ENCODE results near the gene AIFM2. TPM values are rescaled to one million over a fixed set of nuclear protein-coding genes. Genes with fewer than 3 reads are reported as not detected.

The AIFM2 gene
- total and polyA plus RNA-seq, 10 of the 15 experiments (the other 5 are each of a cell fraction or from before 2014, with no cell fraction given) = 4.5 to 30.8 (median 15.6) TPM

DNA sequence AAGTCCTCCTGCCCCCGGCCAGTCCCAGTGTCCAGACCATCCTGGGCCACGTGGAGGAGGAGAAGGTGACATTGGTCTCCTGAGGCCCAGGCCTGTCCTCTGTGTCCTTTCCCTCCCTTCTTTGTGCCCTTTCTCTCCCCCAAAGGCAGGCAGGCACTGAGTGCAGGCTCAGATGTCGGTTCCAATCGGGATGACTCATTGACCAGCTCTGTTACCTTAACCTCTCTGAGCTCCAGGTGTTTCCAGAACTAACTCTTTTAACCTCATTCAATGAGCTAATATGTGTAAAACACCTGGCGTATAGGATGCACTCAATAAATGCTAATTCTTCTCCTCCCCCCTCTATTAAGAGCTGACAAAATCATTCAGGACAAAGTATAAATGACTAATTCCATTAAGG lies 54.3 kb downstream of the AIFM2 start:
- no TSS peak for BruUV-seq (replicated peaks)
- no peak for ATAC-seq

DNA sequence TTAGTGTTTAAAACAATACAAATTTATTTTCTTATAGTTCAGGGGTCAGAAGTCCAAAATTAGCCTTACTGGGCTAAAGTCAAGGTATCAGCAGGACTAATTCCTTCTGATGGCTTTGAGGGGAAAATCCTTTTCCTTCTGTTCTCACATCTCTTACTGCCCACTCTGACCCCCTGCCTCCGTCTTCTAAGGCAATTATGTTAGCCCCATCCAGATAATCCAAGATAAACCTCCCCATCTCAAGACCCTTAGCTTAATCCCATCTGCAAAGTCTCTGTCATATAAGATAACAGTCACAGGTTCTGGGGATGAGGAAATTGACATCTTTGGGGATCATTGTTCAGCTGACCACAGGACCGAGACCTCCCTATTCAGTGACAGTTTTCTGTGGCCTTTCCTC lies 57.7 kb downstream of the AIFM2 start:
- H3K4me3 ChIP-seq = no peak overlapping the region
- DNase-seq (ENCODE audit: low read depth, low spot score) = no peak
- no peak overlapping the region for H3K9ac ChIP-seq (ENCODE audit: control insufficient read depth, insufficient read depth, low read length)
- POLR2A ChIA-PET = no interaction called here
- SMC1A ChIA-PET (ENCODE audit: uncharacterized antibody, unreplicated experiment) = no interaction called here
- in situ Hi-C loops (cut with MboI) = no loop called here
- CTCF ChIA-PET = no interaction called here
- H3K9me3 ChIP-seq (replicated peaks; ENCODE audit: control insufficient read depth, insufficient read depth, low read length) = no peaks in the 10 kb centered on the region
- BruUV-seq (replicated peaks) = no TSS peak
- RAD21 ChIA-PET (ENCODE audit: unreplicated experiment) = no interaction called here
- no peaks in the 10 kb centered on the region for H3K4me1 ChIP-seq (ENCODE audit: control insufficient read depth, insufficient read depth, low read length)
- no peaks in the 10 kb centered on the region for H4K20me1 ChIP-seq (ENCODE audit: control insufficient read depth, insufficient read depth)
- H3K36me3 ChIP-seq (ENCODE audit: control insufficient read depth in 2 of 2, insufficient read depth in 2 of 2, low read length in 1 of 2) = no peaks in the 10 kb centered on the region
- H3K27me3 ChIP-seq (replicated peaks in 1 of 2; ENCODE audit: control insufficient read depth in 2 of 2, insufficient read depth in 2 of 2, low read length in 1 of 2) = peaks cover 0 to 2% of the 10 kb centered on the region in 2 experiments; a peak in 3 of 4 replicates
- H3K79me2 ChIP-seq (ENCODE audit: control insufficient read depth, insufficient read depth, low read length) = no peaks in the 10 kb centered on the region
- FAIRE-seq = no peak
- no peak overlapping the region for H3K4me2 ChIP-seq (ENCODE audit: control insufficient read depth, insufficient read depth)
- intact Hi-C loops (cut with micrococcal nuclease; ENCODE audit: unreplicated experiment) = no loop called here
- WGBS (ENCODE audit: insufficient coverage, insufficient replicate concordance, low lambda C conversion rate, missing lambda C conversion rate) = 43% methylated on average over 2 of the region's 2 CpGs
- no peak overlapping the region for H3K27ac ChIP-seq (ENCODE audit: control insufficient read depth, insufficient read depth)
- no peak for ATAC-seq
- no peak overlapping the region for H2AFZ ChIP-seq (ENCODE audit: control insufficient read depth, low read depth, low read length)
- TF ChIP-seq CHD1 (IDR thresholded peaks at IDR 0.05; ENCODE audit: low read depth, low read length) (no peak), ZNF24 (IDR thresholded peaks at IDR 0.05) (no peak), MTA2 (IDR thresholded peaks at IDR 0.05; ENCODE audit: low read depth) (no peak)
- TF ChIP-seq, protein P1, sequence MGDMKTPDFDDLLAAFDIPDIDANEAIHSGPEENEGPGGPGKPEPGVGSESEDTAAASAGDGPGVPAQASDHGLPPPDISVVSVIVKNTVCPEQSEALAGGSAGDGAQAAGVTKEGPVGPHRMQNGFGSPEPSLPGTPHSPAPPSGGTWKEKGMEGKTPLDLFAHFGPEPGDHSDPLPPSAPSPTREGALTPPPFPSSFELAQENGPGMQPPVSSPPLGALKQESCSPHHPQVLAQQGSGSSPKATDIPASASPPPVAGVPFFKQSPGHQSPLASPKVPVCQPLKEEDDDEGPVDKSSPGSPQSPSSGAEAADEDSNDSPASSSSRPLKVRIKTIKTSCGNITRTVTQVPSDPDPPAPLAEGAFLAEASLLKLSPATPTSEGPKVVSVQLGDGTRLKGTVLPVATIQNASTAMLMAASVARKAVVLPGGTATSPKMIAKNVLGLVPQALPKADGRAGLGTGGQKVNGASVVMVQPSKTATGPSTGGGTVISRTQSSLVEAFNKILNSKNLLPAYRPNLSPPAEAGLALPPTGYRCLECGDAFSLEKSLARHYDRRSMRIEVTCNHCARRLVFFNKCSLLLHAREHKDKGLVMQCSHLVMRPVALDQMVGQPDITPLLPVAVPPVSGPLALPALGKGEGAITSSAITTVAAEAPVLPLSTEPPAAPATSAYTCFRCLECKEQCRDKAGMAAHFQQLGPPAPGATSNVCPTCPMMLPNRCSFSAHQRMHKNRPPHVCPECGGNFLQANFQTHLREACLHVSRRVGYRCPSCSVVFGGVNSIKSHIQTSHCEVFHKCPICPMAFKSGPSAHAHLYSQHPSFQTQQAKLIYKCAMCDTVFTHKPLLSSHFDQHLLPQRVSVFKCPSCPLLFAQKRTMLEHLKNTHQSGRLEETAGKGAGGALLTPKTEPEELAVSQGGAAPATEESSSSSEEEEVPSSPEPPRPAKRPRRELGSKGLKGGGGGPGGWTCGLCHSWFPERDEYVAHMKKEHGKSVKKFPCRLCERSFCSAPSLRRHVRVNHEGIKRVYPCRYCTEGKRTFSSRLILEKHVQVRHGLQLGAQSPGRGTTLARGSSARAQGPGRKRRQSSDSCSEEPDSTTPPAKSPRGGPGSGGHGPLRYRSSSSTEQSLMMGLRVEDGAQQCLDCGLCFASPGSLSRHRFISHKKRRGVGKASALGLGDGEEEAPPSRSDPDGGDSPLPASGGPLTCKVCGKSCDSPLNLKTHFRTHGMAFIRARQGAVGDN (IDR thresholded peaks at IDR 0.05) = no peak
- TF ChIP-seq, protein P2, sequence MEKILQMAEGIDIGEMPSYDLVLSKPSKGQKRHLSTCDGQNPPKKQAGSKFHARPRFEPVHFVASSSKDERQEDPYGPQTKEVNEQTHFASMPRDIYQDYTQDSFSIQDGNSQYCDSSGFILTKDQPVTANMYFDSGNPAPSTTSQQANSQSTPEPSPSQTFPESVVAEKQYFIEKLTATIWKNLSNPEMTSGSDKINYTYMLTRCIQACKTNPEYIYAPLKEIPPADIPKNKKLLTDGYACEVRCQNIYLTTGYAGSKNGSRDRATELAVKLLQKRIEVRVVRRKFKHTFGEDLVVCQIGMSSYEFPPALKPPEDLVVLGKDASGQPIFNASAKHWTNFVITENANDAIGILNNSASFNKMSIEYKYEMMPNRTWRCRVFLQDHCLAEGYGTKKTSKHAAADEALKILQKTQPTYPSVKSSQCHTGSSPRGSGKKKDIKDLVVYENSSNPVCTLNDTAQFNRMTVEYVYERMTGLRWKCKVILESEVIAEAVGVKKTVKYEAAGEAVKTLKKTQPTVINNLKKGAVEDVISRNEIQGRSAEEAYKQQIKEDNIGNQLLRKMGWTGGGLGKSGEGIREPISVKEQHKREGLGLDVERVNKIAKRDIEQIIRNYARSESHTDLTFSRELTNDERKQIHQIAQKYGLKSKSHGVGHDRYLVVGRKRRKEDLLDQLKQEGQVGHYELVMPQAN (conservative IDR thresholded peaks at IDR 0.05) = no peak

More for the DNA sequence above, 54.3 kb downstream of the AIFM2 start:
- no peaks in the 10 kb centered on the region for H4K20me1 ChIP-seq (ENCODE audit: control insufficient read depth, insufficient read depth)
- TF ChIP-seq KDM1A (IDR thresholded peaks at IDR 0.05; ENCODE audit: borderline replicate concordance) (no peak), MEF2B (IDR thresholded peaks at IDR 0.05; ENCODE audit: partially characterized antibody, poor library complexity, severe bottlenecking) (no peak), TBL1XR1 (IDR thresholded peaks at IDR 0.05; ENCODE audit: low read depth, low read length) (no peak), RUNX3 (IDR thresholded peaks at IDR 0.05; ENCODE audit: low read length) (no peak), STAT3 (IDR thresholded peaks at IDR 0.05; ENCODE audit: low read depth, low read length) (no peak), TCF3 (IDR thresholded peaks at IDR 0.05; ENCODE audit: borderline replicate concordance, insufficient read depth, low read depth, low read length) (no peak), CHD4 (IDR thresholded peaks at IDR 0.05) (no peak), ZNF217 (IDR thresholded peaks at IDR 0.05) (no peak), MYB (IDR thresholded peaks at IDR 0.05; ENCODE audit: borderline replicate concordance, low read depth, low read length) (no peak)
- TF ChIP-seq, protein P3, sequence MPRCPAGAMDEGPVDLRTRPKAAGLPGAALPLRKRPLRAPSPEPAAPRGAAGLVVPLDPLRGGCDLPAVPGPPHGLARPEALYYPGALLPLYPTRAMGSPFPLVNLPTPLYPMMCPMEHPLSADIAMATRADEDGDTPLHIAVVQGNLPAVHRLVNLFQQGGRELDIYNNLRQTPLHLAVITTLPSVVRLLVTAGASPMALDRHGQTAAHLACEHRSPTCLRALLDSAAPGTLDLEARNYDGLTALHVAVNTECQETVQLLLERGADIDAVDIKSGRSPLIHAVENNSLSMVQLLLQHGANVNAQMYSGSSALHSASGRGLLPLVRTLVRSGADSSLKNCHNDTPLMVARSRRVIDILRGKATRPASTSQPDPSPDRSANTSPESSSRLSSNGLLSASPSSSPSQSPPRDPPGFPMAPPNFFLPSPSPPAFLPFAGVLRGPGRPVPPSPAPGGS (IDR thresholded peaks at IDR 0.05; ENCODE audit: borderline replicate concordance, insufficient read depth, low read depth, low read length, poor library complexity, severe bottlenecking) = no peak
- H3K9me3 ChIP-seq (replicated peaks; ENCODE audit: control insufficient read depth, insufficient read depth, low read length) = no peaks in the 10 kb centered on the region
- DNase-seq (ENCODE audit: low read depth, low spot score) (no peak), FAIRE-seq (no peak)
- ChIA-PET CTCF (interaction anchor here (1.0 to 1.9 kb wide), 2 partner anchors 37 to 68 kb away, joined by 3 to 9 read pairs; partner anchors contain the start of gene TYSND1), SMC1A (ENCODE audit: uncharacterized antibody, unreplicated experiment) (interaction anchor here (1.0 kb wide), 1 partner anchor 11 kb away, joined by 3 read pairs; no protein-coding TSS in a partner anchor), POLR2A (no interaction called here), RAD21 (ENCODE audit: unreplicated experiment) (no interaction called here)
- intact Hi-C loops (cut with micrococcal nuclease; ENCODE audit: unreplicated experiment) (no loop called here), in situ Hi-C loops (cut with MboI) (no loop called here)
- H3K9ac ChIP-seq (ENCODE audit: control insufficient read depth, insufficient read depth, low read length) = no peak overlapping the region
- H3K27ac ChIP-seq (ENCODE audit: control insufficient read depth, insufficient read depth) = no peak overlapping the region
- H3K36me3 ChIP-seq (ENCODE audit: control insufficient read depth in 2 of 2, insufficient read depth in 2 of 2, low read length in 1 of 2) = no peaks in the 10 kb centered on the region
- no peak overlapping the region for H3K4me2 ChIP-seq (ENCODE audit: control insufficient read depth, insufficient read depth)
- WGBS (ENCODE audit: insufficient coverage, insufficient replicate concordance, low lambda C conversion rate, missing lambda C conversion rate) = 17% methylated on average over 5 of the region's 5 CpGs
- H2AFZ ChIP-seq (ENCODE audit: control insufficient read depth, low read depth, low read length) = no peak overlapping the region
- H3K4me1 ChIP-seq (ENCODE audit: control insufficient read depth, insufficient read depth, low read length) = no peaks in the 10 kb centered on the region
- H3K79me2 ChIP-seq (ENCODE audit: control insufficient read depth, insufficient read depth, low read length) = no peaks in the 10 kb centered on the region
- H3K4me3 ChIP-seq = no peak overlapping the region
- H3K27me3 ChIP-seq (replicated peaks in 1 of 2; ENCODE audit: control insufficient read depth in 2 of 2, insufficient read depth in 2 of 2, low read length in 1 of 2) = no peaks in the 10 kb centered on the region; a peak in 2 of 4 replicates

All from GM12878 (cell line).